ENCODE data around the gene APBB1IP.

The APBB1IP gene

GRCh38 chr10:26555719-26556368 is 117.7 kb downstream of the APBB1IP start:
- peak; percentile 87 for DNase-seq (ENCODE audit: low read depth)
- no peak for TF ChIP-seq CTCF (conservative IDR thresholded peaks at IDR 0.05; ENCODE audit: low read depth, low read length)
- H3K4me3 ChIP-seq (ENCODE audit: low read length) = no peak overlapping the region

GRCh38 chr10:26556748-26557640 is 118.9 kb downstream of the APBB1IP start:
- no peak overlapping the region for H3K4me3 ChIP-seq (ENCODE audit: low read length)
- DNase-seq (ENCODE audit: low read depth) = peak; percentile 43
- TF ChIP-seq CTCF (conservative IDR thresholded peaks at IDR 0.05; ENCODE audit: low read depth, low read length) = peak; percentile 95

- H3K4me3 ChIP-seq (ENCODE audit: low read length) = no peak overlapping the region
- peak; percentile 50 for DNase-seq (ENCODE audit: low read depth)
- TF ChIP-seq CTCF (conservative IDR thresholded peaks at IDR 0.05; ENCODE audit: low read depth, low read length) = no peak
Measured at GRCh38 chr10:26557641-26558014, 119.5 kb downstream of the APBB1IP start.

GRCh38 chr10:26566525-26567350 is 128.6 kb downstream of the APBB1IP start:
- peak overlapping the region; percentile 59 for H3K4me3 ChIP-seq (ENCODE audit: low read length)
- no peak for DNase-seq (ENCODE audit: low read depth)
- no peak for TF ChIP-seq CTCF (conservative IDR thresholded peaks at IDR 0.05; ENCODE audit: low read depth, low read length)

GRCh38 chr10:26567351-26567721 is 129.2 kb downstream of the APBB1IP start:
- no peak for TF ChIP-seq CTCF (conservative IDR thresholded peaks at IDR 0.05; ENCODE audit: low read depth, low read length)
- DNase-seq (ENCODE audit: low read depth) = no peak
- H3K4me3 ChIP-seq (ENCODE audit: low read length) = peak overlapping the region; percentile 59

- DNase-seq (ENCODE audit: low read depth) = no peak
- TF ChIP-seq CTCF (conservative IDR thresholded peaks at IDR 0.05; ENCODE audit: low read depth, low read length) = no peak
- no peak overlapping the region for H3K4me3 ChIP-seq (ENCODE audit: low read length)
Measured at GRCh38 chr10:26571655-26572054, 133.5 kb downstream of the APBB1IP start.
